GM21529 (cell line): ENCODE data around the gene PNMA5.
A peak's percentile ranks its signal among the peaks of the same experiment; 100 is the strongest.
"Not testable (repeated sequence)": the region's sequence is repeated elsewhere in the genome, so short reads cannot be mapped to it uniquely, and the experiment has no call there.

Experiments used
- ATAC-seq: cut with Tn5 transposase; IDR thresholded peaks from one replicate; pipeline ENCODE4 v1.9.1; 2021; ENCODE audit not compliant: unreplicated experiment

The PNMA5 gene

DNA sequence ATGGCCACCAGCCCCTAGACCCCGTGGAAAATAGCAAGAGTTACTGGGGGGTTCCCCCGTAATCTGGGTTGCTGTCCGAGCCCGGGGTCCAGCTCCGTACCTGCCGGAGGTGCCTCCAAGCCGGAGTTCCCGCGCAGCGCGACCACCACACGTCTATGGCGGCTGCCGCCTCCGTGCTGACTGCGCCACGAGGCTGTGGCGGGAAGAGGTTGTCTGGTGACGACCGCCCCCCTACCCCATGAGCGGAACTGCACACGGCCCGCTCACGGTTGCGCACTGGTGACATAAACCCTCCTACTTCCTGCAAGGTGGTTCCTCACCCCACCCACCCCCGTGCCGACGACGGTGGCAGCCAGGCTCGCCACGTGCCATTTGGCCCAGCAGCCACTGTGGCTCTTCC is at the start of gene PNMA5:
Gene PNMA5, minus strand, starts transcription at position 184 of the 400 bp plus-strand sequence. CDS start 2,518 bp downstream, outside the sequence.
- no peak for ATAC-seq

- peak; percentile 79 for ATAC-seq
Measured at GRCh38 chrX:153032397-153033118, 38.6 kb upstream of the PNMA5 start.

DNA sequence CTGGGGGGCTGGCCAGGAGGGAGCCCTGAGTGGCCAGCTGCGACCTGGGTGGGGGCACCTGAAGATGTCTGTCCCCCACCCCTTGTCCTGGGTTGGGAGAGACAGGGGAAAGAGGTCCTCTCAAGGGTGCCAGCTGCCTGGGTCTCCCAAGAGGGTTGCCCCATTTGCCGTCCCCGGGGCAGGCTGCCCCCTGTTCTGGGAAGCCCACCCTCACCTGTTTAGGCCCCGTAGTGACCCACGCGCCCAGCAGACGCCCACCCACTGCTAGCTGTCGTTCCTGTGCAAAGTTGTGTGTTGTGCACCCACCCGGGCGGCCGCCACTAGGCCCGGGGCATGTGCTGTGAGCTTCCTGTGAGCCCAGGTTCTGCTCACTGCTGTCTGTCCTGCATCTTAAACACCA is 36.9 kb upstream of the PNMA5 start:
- ATAC-seq = no peak

DNA sequence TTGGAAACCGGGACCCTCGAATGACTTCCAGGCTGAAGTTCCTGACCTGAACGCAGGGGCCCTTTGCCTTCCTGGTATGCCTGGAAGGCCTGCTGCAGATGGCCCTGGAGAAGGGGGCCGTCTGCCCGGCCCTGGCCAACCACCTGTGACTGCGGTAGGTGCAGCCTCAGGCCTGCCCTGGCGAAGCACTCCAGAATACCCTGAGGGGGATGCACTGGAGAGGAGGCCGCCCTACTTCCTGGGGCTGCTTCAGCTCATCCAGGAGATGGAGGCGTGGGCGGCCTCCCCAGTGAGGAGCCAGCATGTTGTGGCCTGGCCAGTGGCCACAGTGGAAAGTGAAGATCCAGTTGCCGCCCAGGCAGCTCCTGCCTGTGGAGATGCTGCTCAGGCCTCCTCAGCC is 36.0 kb upstream of the PNMA5 start:
- no peak for ATAC-seq

- ATAC-seq = no peak
Measured at GRCh38 chrX:153029162-153029561, 35.2 kb upstream of the PNMA5 start.

DNA sequence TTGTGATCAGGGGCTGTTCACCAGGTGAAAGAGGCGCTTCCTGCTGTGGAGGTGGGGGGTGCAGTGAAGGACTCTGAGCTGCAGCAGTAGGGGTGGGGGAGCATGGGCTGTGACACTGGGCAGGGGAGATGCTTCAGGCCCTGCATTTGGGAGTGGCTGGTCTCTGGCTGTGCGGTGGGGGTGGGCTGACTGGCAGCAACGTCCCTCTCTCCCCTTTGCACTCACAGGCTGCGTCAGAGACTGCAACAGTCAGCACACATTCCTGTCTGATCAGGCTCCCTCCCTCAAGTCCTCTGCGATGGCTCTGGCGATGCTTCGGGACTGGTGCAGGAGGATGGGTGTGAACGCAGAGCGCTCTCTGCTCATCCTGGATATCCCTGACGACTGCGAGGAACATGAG is 34.6 kb upstream of the PNMA5 start:
- ATAC-seq = not testable (repeated sequence)

GRCh38 chrX:153026501-153026900 is 32.6 kb upstream of the PNMA5 start:
- ATAC-seq = not testable (repeated sequence)

DNA sequence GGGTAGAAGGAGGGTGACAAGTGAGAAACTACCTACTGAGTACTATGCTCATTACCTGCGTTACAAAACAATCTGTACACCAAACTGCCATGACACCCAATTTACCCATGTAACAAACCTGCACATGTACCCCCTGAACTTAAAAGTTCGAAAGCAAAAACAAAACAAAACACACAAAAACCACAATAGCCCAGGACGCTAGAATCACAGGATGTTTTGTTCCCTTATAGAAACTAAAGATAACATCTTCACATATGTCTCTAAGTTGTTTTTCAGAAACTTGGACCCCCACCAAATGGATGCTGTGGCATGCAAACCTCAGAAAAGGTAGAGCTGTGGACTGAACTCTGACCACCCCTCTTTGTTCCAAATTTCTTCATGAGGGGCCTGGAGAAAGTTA is 25.2 kb upstream of the PNMA5 start:
- no peak for ATAC-seq

DNA sequence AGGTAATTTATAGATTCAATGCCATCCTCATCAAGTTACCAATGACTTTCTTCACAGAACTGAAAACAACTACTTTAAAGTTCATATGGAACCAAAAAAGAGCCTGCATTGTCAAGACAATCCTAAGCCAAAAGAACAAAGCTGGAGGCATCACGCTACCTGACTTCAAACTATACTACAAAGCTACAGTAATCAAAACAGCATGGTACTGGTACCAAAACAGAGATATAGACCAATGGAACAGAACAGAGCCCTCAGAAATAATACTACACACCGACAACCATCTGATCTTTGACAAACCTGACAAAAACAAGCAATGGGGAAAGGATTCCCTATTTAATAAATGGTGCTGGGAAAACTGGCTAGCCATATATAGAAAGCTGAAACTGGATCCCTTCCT is 23.3 kb upstream of the PNMA5 start:
- ATAC-seq = not testable (repeated sequence)

DNA sequence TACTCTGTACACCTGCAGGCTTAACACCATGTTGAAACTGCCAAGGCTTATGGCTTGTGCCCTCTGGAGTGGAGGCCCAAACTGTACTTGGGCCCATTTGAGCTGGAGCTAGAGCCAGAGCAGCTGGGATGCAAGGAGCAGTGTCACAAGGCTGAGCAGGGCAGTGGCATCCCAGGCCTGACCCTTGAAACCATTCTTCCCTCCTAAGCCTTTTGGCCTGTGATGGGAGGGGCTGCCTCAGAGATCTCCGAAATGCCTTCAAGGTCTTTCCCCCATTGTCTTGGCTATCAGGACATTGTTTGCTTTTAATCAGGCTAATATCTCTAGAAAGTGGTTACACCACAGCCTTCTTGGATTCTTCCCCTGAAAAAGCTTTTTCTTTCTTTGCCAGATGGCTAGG is 10.9 kb upstream of the PNMA5 start:
- no peak for ATAC-seq

- no peak for ATAC-seq
Measured at GRCh38 chrX:153003981-153004380, 10.1 kb upstream of the PNMA5 start.

DNA sequence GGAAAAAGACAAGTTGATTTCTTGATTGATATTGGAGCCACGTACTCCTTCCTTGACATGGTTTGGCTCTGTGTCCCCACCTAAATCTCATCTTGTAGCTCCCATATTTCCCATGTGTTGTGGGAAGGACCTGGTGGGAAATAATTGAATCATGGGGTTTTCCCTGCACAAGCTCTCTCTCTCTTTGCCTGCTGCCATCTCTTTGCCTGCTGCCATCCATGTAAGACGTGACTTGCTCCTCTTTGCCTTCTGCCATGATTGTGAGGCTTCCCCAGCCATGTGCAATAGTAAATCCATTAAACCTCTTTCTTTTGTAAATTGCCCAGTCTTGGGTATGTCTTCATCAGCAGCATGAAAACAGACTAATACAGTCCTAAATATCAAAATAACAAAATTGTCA is 8.3 kb upstream of the PNMA5 start:
- ATAC-seq = not testable (repeated sequence)

DNA sequence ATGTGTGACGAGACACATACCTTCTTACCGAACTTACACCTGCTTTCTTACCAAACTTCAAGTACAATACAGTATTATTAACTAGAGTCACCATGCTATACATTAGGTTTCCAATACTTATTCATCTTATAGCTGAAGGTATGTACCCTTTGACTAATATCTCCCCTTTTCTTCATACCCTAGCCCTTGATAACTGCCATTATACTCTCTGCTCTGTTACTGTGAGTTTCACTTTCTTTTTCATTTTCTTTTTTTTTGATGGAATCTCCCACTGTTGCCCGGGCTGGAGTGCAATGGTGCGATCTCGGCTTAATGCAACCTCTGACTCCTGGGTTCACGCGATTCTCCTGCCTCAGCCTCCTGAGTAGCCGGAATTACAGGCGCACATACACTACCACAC is 3.4 kb upstream of the PNMA5 start:
- no peak for ATAC-seq

DNA sequence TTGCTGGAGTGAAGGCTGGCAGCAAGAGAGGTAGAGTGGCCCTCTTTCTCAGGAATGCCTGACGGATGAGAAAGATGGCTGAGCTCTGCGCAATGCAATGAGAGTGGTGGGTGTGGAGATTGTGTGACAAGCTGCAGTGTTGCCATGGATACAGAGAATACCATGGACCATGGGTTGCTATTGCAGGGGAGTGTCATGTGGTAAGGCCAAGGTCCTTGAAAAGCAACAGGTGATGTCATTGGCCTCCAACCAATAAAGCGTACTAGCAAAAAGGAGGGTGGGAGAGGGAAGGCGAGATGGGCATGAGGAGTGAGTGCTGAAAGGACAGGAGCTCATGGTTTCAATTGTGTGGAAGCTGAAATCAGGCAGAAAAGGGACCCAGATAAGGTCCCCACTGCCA is 1.8 kb downstream of the PNMA5 start:
- ATAC-seq = no peak

DNA sequence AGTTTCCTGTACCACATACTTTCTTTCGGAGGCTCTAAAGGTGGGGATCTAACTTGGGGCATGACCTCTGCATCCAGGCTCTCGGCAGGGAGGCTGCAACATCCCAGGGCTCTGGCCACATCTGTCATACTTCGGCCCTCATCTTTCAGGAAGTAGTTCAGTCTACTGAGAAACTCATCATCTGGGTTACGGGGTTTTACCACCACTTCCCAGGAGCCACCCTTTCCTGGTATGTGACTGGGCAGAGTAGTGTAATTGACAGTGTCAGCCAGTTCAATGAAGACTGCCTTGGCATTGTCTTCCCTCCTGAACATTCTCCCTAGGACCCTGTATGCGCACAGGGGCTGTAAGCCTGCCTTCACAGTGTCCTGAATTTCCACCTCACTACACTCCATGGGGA is 2.8 kb downstream of the PNMA5 start:
- ATAC-seq = no peak

DNA sequence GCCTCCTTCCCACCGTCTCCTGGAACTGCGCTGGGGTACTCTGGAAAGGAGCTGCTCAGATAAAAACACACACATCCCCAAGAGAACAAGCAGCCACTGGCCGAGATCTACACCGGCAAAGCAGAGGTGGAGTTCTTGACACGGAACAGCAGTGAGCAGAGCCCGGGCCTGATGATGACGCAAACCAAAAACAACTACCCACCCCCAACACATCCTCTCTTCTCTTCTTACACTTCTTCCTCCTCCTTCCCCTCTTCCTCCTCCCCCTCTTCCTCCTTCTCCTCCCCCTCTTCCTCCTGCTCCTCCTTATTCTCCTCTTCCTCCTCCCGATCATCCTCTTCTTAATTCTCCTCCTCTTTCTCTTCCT is 4.6 kb downstream of the PNMA5 start:
- no peak for ATAC-seq

GRCh38 chrX:152988536-152989291 is 5.2 kb downstream of the PNMA5 start:
- ATAC-seq = no peak

GRCh38 chrX:152987801-152988200 is 6.1 kb downstream of the PNMA5 start:
- no peak for ATAC-seq

GRCh38 chrX:152987156-152987555 is 6.8 kb downstream of the PNMA5 start:
- ATAC-seq = not testable (repeated sequence)

- not testable (repeated sequence) for ATAC-seq
Measured at GRCh38 chrX:152985383-152985782, 8.5 kb downstream of the PNMA5 start.

- ATAC-seq = no peak
Measured at GRCh38 chrX:152968193-152968592, 25.7 kb downstream of the PNMA5 start.

- no peak for ATAC-seq
Measured at GRCh38 chrX:152960115-152960514, 33.8 kb downstream of the PNMA5 start.

DNA sequence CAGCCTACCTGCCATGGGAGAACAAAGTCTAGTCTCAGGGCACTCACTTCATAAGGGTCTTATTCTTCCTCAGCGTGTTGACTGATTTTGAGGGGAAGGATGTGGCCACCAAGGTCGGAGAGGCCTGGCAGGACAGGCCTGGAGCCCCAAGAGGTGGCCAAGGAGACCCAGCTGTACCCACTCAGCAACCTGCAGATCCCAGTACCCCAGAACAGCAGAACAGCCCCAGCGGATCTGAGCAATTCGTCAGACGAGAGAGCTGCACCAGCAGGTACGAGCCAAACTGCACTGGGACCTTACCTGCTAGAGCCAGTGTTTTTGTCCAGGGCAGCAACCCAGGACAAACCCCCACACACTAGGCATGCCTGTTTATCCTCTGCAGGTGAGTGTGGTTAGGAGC is 34.3 kb downstream of the PNMA5 start:
- ATAC-seq = no peak
